Measurements from ENCODE around the gene KLRC4.
"Not testable (repeated sequence)": the region's sequence is repeated elsewhere in the genome, so short reads cannot be mapped to it uniquely, and the experiment has no call there.

GRCh38 chr12:10420334-10420733, 10.8 kb upstream of the KLRC4 start, which contains the start of gene KLRC3:
- TF ChIP-seq CTCF (conservative IDR thresholded peaks at IDR 0.05); EZH2 (IDR thresholded peaks at IDR 0.05; ENCODE audit: low read depth): not testable (repeated sequence)

Data from PC-9 (cell line).